Measurements from ENCODE around the gene FBXL12. TPM values are rescaled to one million over a fixed set of nuclear protein-coding genes. Genes with fewer than 3 reads are reported as not detected.

The FBXL12 gene
- total RNA-seq (2014; rRNA removed; shearing (Covaris generic)), result 20.0 and 20.6 TPM in 2 replicates

GRCh38 chr19:9818734-9819595, at the start of gene FBXL12:
Gene FBXL12 (minus strand): TSS chr19:9819079. CDS start chr19:9818813, 266 bp downstream.
- Histone ChIP-seq H3K27me3 (no peaks in the 10 kb centered on the region), H3K36me3 (peaks cover 7% of the 10 kb centered on the region), H3K9me3 (replicated peaks) (no peaks in the 10 kb centered on the region; the same call in 1 of the 2 replicates), H3K27ac (peak within 1 kb of the TSS; percentile 83), H3K4me1 (no peaks in the 10 kb centered on the region; the same call in 1 of the 2 replicates), H3K4me3 (peak within 1 kb of the TSS; percentile 89)
- peak; percentile 99 to 100 for DNase-seq

GRCh38 chr19:9865732-9866501, 47.0 kb upstream of the FBXL12 start:
- no peaks in the 10 kb centered on the region for H3K27me3 ChIP-seq
- H3K9me3 ChIP-seq (replicated peaks), result no peaks in the 10 kb centered on the region
- no peaks in the 10 kb centered on the region for H3K36me3 ChIP-seq
- H3K27ac ChIP-seq, result no peak overlapping the region
- H3K4me1 ChIP-seq, result no peaks in the 10 kb centered on the region
- no peak for DNase-seq
- no peak overlapping the region for H3K4me3 ChIP-seq

GRCh38 chr19:9863759-9864158, 44.9 kb upstream of the FBXL12 start:
- Histone ChIP-seq H3K27ac (no peak overlapping the region), H3K4me3 (no peak overlapping the region), H3K4me1 (no peaks in the 10 kb centered on the region), H3K27me3 (no peaks in the 10 kb centered on the region), H3K36me3 (no peaks in the 10 kb centered on the region), H3K9me3 (replicated peaks) (no peaks in the 10 kb centered on the region)
- DNase-seq, result no peak

- no peak for DNase-seq
- no peak overlapping the region for H3K4me3 ChIP-seq
- no peaks in the 10 kb centered on the region for H3K36me3 ChIP-seq
- no peaks in the 10 kb centered on the region for H3K4me1 ChIP-seq
- H3K27me3 ChIP-seq, result no peaks in the 10 kb centered on the region
- H3K27ac ChIP-seq, result no peak overlapping the region
- H3K9me3 ChIP-seq (replicated peaks), result no peaks in the 10 kb centered on the region
Observed at GRCh38 chr19:9862938-9863337, 44.1 kb upstream of the FBXL12 start.

- H3K4me3 ChIP-seq, result no peak overlapping the region
- no peaks in the 10 kb centered on the region for H3K27me3 ChIP-seq
- H3K9me3 ChIP-seq (replicated peaks), result no peaks in the 10 kb centered on the region
- no peak overlapping the region for H3K27ac ChIP-seq
- H3K4me1 ChIP-seq, result no peaks in the 10 kb centered on the region
- DNase-seq, result no peak
- H3K36me3 ChIP-seq, result no peaks in the 10 kb centered on the region
Observed at GRCh38 chr19:9861503-9861902, 42.6 kb upstream of the FBXL12 start.

GRCh38 chr19:9860407-9860806, 41.5 kb upstream of the FBXL12 start:
- no peaks in the 10 kb centered on the region for H3K4me1 ChIP-seq
- no peaks in the 10 kb centered on the region for H3K36me3 ChIP-seq
- H3K4me3 ChIP-seq, result no peak overlapping the region
- no peaks in the 10 kb centered on the region for H3K27me3 ChIP-seq
- H3K9me3 ChIP-seq (replicated peaks), result no peaks in the 10 kb centered on the region
- no peak for DNase-seq
- H3K27ac ChIP-seq, result no peak overlapping the region

GRCh38 chr19:9858766-9859165, 39.9 kb upstream of the FBXL12 start:
- H3K27ac ChIP-seq, result no peak overlapping the region
- H3K27me3 ChIP-seq, result no peaks in the 10 kb centered on the region
- H3K4me1 ChIP-seq, result no peaks in the 10 kb centered on the region
- no peaks in the 10 kb centered on the region for H3K36me3 ChIP-seq
- no peak for DNase-seq
- no peak overlapping the region for H3K4me3 ChIP-seq
- no peaks in the 10 kb centered on the region for H3K9me3 ChIP-seq (replicated peaks)

GRCh38 chr19:9857920-9858746, 39.3 kb upstream of the FBXL12 start:
- Histone ChIP-seq H3K27me3 (no peaks in the 10 kb centered on the region), H3K27ac (no peak overlapping the region), H3K36me3 (no peaks in the 10 kb centered on the region), H3K4me1 (no peaks in the 10 kb centered on the region), H3K4me3 (no peak overlapping the region), H3K9me3 (replicated peaks) (no peaks in the 10 kb centered on the region)
- no peak for DNase-seq

GRCh38 chr19:9857076-9857721, 38.3 kb upstream of the FBXL12 start:
- no peak overlapping the region for H3K4me3 ChIP-seq
- H3K9me3 ChIP-seq (replicated peaks), result no peaks in the 10 kb centered on the region
- no peaks in the 10 kb centered on the region for H3K36me3 ChIP-seq
- no peak overlapping the region for H3K27ac ChIP-seq
- DNase-seq, result no peak
- no peaks in the 10 kb centered on the region for H3K27me3 ChIP-seq
- no peaks in the 10 kb centered on the region for H3K4me1 ChIP-seq

- no peak overlapping the region for H3K4me3 ChIP-seq
- no peaks in the 10 kb centered on the region for H3K27me3 ChIP-seq
- no peak overlapping the region for H3K27ac ChIP-seq
- H3K36me3 ChIP-seq, result no peaks in the 10 kb centered on the region
- no peaks in the 10 kb centered on the region for H3K9me3 ChIP-seq (replicated peaks)
- H3K4me1 ChIP-seq, result no peaks in the 10 kb centered on the region
- no peak for DNase-seq
Observed at GRCh38 chr19:9856609-9857008, 37.7 kb upstream of the FBXL12 start.

- Histone ChIP-seq H3K9me3 (replicated peaks) (no peaks in the 10 kb centered on the region), H3K36me3 (no peaks in the 10 kb centered on the region), H3K27me3 (no peaks in the 10 kb centered on the region), H3K4me3 (no peak overlapping the region), H3K27ac (no peak overlapping the region), H3K4me1 (no peaks in the 10 kb centered on the region)
- DNase-seq, result no peak
Observed at GRCh38 chr19:9854282-9854846, 35.5 kb upstream of the FBXL12 start.

GRCh38 chr19:9850235-9850959, 31.5 kb upstream of the FBXL12 start:
- no peak for DNase-seq
- H3K4me3 ChIP-seq, result no peak overlapping the region
- H3K4me1 ChIP-seq, result no peaks in the 10 kb centered on the region
- no peak overlapping the region for H3K27ac ChIP-seq
- peaks cover 3% of the 10 kb centered on the region; the same call in 1 of the 2 replicates for H3K36me3 ChIP-seq
- no peaks in the 10 kb centered on the region for H3K9me3 ChIP-seq (replicated peaks)
- H3K27me3 ChIP-seq, result no peaks in the 10 kb centered on the region

GRCh38 chr19:9849791-9850190, 30.9 kb upstream of the FBXL12 start:
- Histone ChIP-seq H3K27ac (no peak overlapping the region), H3K36me3 (peaks cover 3% of the 10 kb centered on the region; the same call in 1 of the 2 replicates), H3K4me3 (no peak overlapping the region), H3K9me3 (replicated peaks) (no peaks in the 10 kb centered on the region), H3K4me1 (no peaks in the 10 kb centered on the region), H3K27me3 (no peaks in the 10 kb centered on the region)
- no peak for DNase-seq

Data from SJCRH30 (cell line).